ENCODE results near the gene PCID2.

PCID2 gene

GRCh38 chr13:113155982-113156655 is 52.4 kb downstream of the PCID2 start:
- in situ Hi-C loops (cut with MboI; ENCODE audit: low pct_unique_long_range_greater_than_20kb, low sequenced_read_pairs), result no loop called here
- DNase-seq, result no peak

- in situ Hi-C loops (cut with MboI; ENCODE audit: low pct_unique_long_range_greater_than_20kb, low sequenced_read_pairs), result no loop called here
- peak; percentile 19 for DNase-seq
Measured at GRCh38 chr13:113155201-113155600, 53.3 kb downstream of the PCID2 start.

- DNase-seq, result peak; percentile 65
- in situ Hi-C loops (cut with MboI; ENCODE audit: low pct_unique_long_range_greater_than_20kb, low sequenced_read_pairs), result no loop called here
Measured at GRCh38 chr13:113153810-113154748, 54.4 kb downstream of the PCID2 start.

GRCh38 chr13:113152984-113153809 is 55.3 kb downstream of the PCID2 start:
- DNase-seq, result no peak
- in situ Hi-C loops (cut with MboI; ENCODE audit: low pct_unique_long_range_greater_than_20kb, low sequenced_read_pairs), result no loop called here

- DNase-seq, result no peak
- in situ Hi-C loops (cut with MboI; ENCODE audit: low pct_unique_long_range_greater_than_20kb, low sequenced_read_pairs), result no loop called here
Measured at GRCh38 chr13:113152691-113152983, 55.8 kb downstream of the PCID2 start.

GRCh38 chr13:113151745-113152690 is 56.5 kb downstream of the PCID2 start:
- no peak for DNase-seq
- in situ Hi-C loops (cut with MboI; ENCODE audit: low pct_unique_long_range_greater_than_20kb, low sequenced_read_pairs), result no loop called here

GRCh38 chr13:113150550-113151365 is 57.7 kb downstream of the PCID2 start:
- no peak for DNase-seq
- in situ Hi-C loops (cut with MboI; ENCODE audit: low pct_unique_long_range_greater_than_20kb, low sequenced_read_pairs), result no loop called here

- in situ Hi-C loops (cut with MboI; ENCODE audit: low pct_unique_long_range_greater_than_20kb, low sequenced_read_pairs), result no loop called here
- no peak for DNase-seq
Measured at GRCh38 chr13:113149711-113150549, 58.5 kb downstream of the PCID2 start.

- DNase-seq, result no peak
- in situ Hi-C loops (cut with MboI; ENCODE audit: low pct_unique_long_range_greater_than_20kb, low sequenced_read_pairs), result no loop called here
Measured at GRCh38 chr13:113148940-113149503, 59.4 kb downstream of the PCID2 start.

- no peak for DNase-seq
Measured at GRCh38 chr13:113148407-113148806, 60.1 kb downstream of the PCID2 start.

GRCh38 chr13:113147206-113147605 is 61.3 kb downstream of the PCID2 start:
- DNase-seq, result no peak
- in situ Hi-C loops (cut with MboI; ENCODE audit: low pct_unique_long_range_greater_than_20kb, low sequenced_read_pairs), result no loop called here

More at GRCh38 chr13:113148407-113148806, 60.1 kb downstream of the PCID2 start:
- in situ Hi-C loops (cut with MboI; ENCODE audit: low pct_unique_long_range_greater_than_20kb, low sequenced_read_pairs), result no loop called here

- DNase-seq, result no peak
- in situ Hi-C loops (cut with MboI; ENCODE audit: low pct_unique_long_range_greater_than_20kb, low sequenced_read_pairs), result no loop called here
Measured at GRCh38 chr13:113146750-113147149, 61.7 kb downstream of the PCID2 start.

GRCh38 chr13:113145911-113146598 is 62.4 kb downstream of the PCID2 start:
- DNase-seq, result no peak
- in situ Hi-C loops (cut with MboI; ENCODE audit: low pct_unique_long_range_greater_than_20kb, low sequenced_read_pairs), result no loop called here

- no peak for DNase-seq
Measured at GRCh38 chr13:113145496-113145895, 63.0 kb downstream of the PCID2 start.

GRCh38 chr13:113144255-113144629 is 64.2 kb downstream of the PCID2 start:
- DNase-seq, result no peak
- in situ Hi-C loops (cut with MboI; ENCODE audit: low pct_unique_long_range_greater_than_20kb, low sequenced_read_pairs), result no loop called here

More at GRCh38 chr13:113145496-113145895, 63.0 kb downstream of the PCID2 start:
- in situ Hi-C loops (cut with MboI; ENCODE audit: low pct_unique_long_range_greater_than_20kb, low sequenced_read_pairs), result no loop called here
